ENCODE data around the gene CAMK2G.
A peak's percentile ranks its signal among the peaks of the same experiment; 100 is the strongest.

The CAMK2G gene

GRCh38 chr10:73773152-73773879 is 101.0 kb downstream of the CAMK2G start:
- DNase-seq (ENCODE audit: low read depth, low spot score): no peak

GRCh38 chr10:73772281-73773151 is 101.8 kb downstream of the CAMK2G start:
- peak; percentile 42 for DNase-seq (ENCODE audit: low read depth, low spot score)

- DNase-seq (ENCODE audit: low read depth, low spot score): peak; percentile 29
Observed at GRCh38 chr10:73771722-73772280, 102.6 kb downstream of the CAMK2G start.

GRCh38 chr10:73769396-73769795 is 105.0 kb downstream of the CAMK2G start:
- DNase-seq (ENCODE audit: low read depth, low spot score): no peak

GRCh38 chr10:73768881-73769280 is 105.5 kb downstream of the CAMK2G start:
- DNase-seq (ENCODE audit: low read depth, low spot score): peak; percentile 11

- no peak for DNase-seq (ENCODE audit: low read depth, low spot score)
Observed at GRCh38 chr10:73765066-73765465, 109.3 kb downstream of the CAMK2G start.

- DNase-seq (ENCODE audit: low read depth, low spot score): no peak
Observed at GRCh38 chr10:73763343-73763742, 111.0 kb downstream of the CAMK2G start.

- DNase-seq (ENCODE audit: low read depth, low spot score): no peak
Observed at GRCh38 chr10:73762915-73763314, 111.4 kb downstream of the CAMK2G start.
